Sigmoid colon (tissue), 7 donors: Measurements from ENCODE around the gene PRDM16. TPM values are rescaled to one million over a fixed set of nuclear protein-coding genes. Genes with fewer than 3 reads are reported as not detected.

Experiments used
- DNase-seq: peaks from one replicate; pipeline ENCODE4 v3.0.0-alpha.2; 2019
- H3K27ac ChIP-seq, 4 donors: fragments of 200-600 bp; sonication (generic); one replicate each; pipeline ENCODE4 v1.5.1; 2016 to 2019; ENCODE audit warnings: mild to moderate bottlenecking in 1 of 4
- H3K27me3 ChIP-seq, 3 donors: fragments of 200-600 bp; sonication (generic); one replicate each; pipeline ENCODE4 v1.5.1; 2019; ENCODE audit warnings: mild to moderate bottlenecking in 1 of 3
- H3K36me3 ChIP-seq, 4 donors: fragments of 200-600 bp; sonication (generic); one replicate each; pipeline ENCODE4 v1.5.1; 2016 to 2019
- H3K4me1 ChIP-seq, 4 donors: fragments of 200-600 bp; sonication (generic); one replicate each; pipeline ENCODE4 v1.5.1; 2017 to 2019
- H3K4me3 ChIP-seq, 4 donors: fragments of 200-600 bp; sonication (generic); one replicate each; pipeline ENCODE4 v1.5.1; 2017 to 2019; ENCODE audit warnings: mild to moderate bottlenecking in 2 of 4, moderate library complexity in 1 of 4
- H3K9me3 ChIP-seq, 4 donors: fragments of 200-600 bp in 3 of 4; sonication (generic) in 3 of 4; one replicate each; pipeline versions ENCODE4 v1.5.1 to v1.6.1; 2013 to 2019
- CTCF ChIP-seq, 4 experiments: fragments of 450-650 bp in 3 of 4; fragments of 200-600 bp in 1 of 4; IDR thresholded peaks; one replicate each; pipeline ENCODE4 v1.5.1; 2016 to 2019; ENCODE audit warnings: antibody characterized with exemption in 4 of 4, mild to moderate bottlenecking in 3 of 4, moderate library complexity in 2 of 4
- EP300 ChIP-seq, 4 donors: sonication (generic); formaldehyde crosslinking; IDR thresholded peaks; one replicate each; pipeline ENCODE4 v1.6.1; 2017; ENCODE audit warnings: antibody characterized with exemption in 4 of 4
- POLR2A ChIP-seq, 2 donors: fragments of 450-650 bp; IDR thresholded peaks; one replicate each; pipeline ENCODE4 v1.6.1; 2016; ENCODE audit warnings: antibody characterized with exemption in 2 of 2, mild to moderate bottlenecking in 2 of 2, moderate library complexity in 2 of 2
- POLR2AphosphoS5 ChIP-seq, 4 donors: sonication (generic); formaldehyde crosslinking; IDR thresholded peaks; one replicate each; pipeline ENCODE4 v1.6.1; 2017; ENCODE audit warnings: antibody characterized with exemption in 4 of 4
- whole genome bisulfite sequencing, 2 donors: extraction: QIAGEN DNeasy Blood & Tissue Kit; methylation state at CpG; one replicate each; pipeline ENCODE4 v1.1.7; 2013; 5-methylcytosine and 5-hydroxymethylcytosine counted together
- intact Hi-C: fragments of 100-400 bp; cut with DNase I; formaldehyde crosslinking; loops from one replicate; pipeline ENCODE4 v1.15.1; 2023
- polyA plus RNA-seq, 3 donors: library from polyadenylated mRNA; stranded (reverse); fragments of 200-250 nt; gene quantifications; one replicate each; pipeline ENCODE4 v1.2.3, GENCODE V29; 2013
- total RNA-seq, 4 donors: library from RNA; depleted of rRNA; stranded (reverse); fragments of >200 nt; gene quantifications; one replicate each; pipeline ENCODE4 v1.1.0, GENCODE V29; 2016
- donor health status: healthy with polysubstance abuse.
- donor health status: Bipolar disorder and iron deficiency.
- donor health status: healthy.

PRDM16 gene
- total and polyA plus RNA-seq, 7 donors: under 0.01 to 1.7 (median 0.49) TPM

GRCh38 chr1:3029481-3029961 is 39.5 kb upstream of the PRDM16 start:
- Histone ChIP-seq H3K9me3 (no peaks in the 10 kb centered on the region), H3K27me3 (peaks cover 9 to 64% (median 17%) of the 10 kb centered on the region in 3 donors), H3K27ac (no peak overlapping the region), H3K4me3 (no peak overlapping the region), H3K4me1 (no peaks in the 10 kb centered on the region), H3K36me3 (no peaks in the 10 kb centered on the region)
- WGBS, 2 donors: 81 to 83% methylated on average over 11 of the region's 11 CpGs
- DNase-seq: peak; percentile 50
- TF ChIP-seq POLR2AphosphoS5 (IDR thresholded peaks at IDR 0.05) (no peak), POLR2A (IDR thresholded peaks at IDR 0.05) (no peak), CTCF (IDR thresholded peaks at IDR 0.05) (no peak), EP300 (IDR thresholded peaks at IDR 0.05) (no peak)
- intact Hi-C loops: no loop called here

- DNase-seq: peak; percentile 36
- no peak overlapping the region for H3K4me3 ChIP-seq
- WGBS, 2 donors: 84 to 90% methylated on average over 32 of the region's 32 CpGs
- peaks cover 9 to 70% (median 17%) of the 10 kb centered on the region in 3 donors for H3K27me3 ChIP-seq
- TF ChIP-seq POLR2A (IDR thresholded peaks at IDR 0.05) (no peak), EP300 (IDR thresholded peaks at IDR 0.05) (no peak), CTCF (IDR thresholded peaks at IDR 0.05) (no peak), POLR2AphosphoS5 (IDR thresholded peaks at IDR 0.05) (no peak)
- H3K27ac ChIP-seq: no peak overlapping the region
- intact Hi-C loops: no loop called here
- H3K36me3 ChIP-seq: no peaks in the 10 kb centered on the region
- H3K9me3 ChIP-seq: no peaks in the 10 kb centered on the region
- H3K4me1 ChIP-seq: no peaks in the 10 kb centered on the region
Observed at GRCh38 chr1:3029991-3030662, 38.9 kb upstream of the PRDM16 start.

GRCh38 chr1:3030663-3031381 is 38.2 kb upstream of the PRDM16 start:
- intact Hi-C loops: no loop called here

More at GRCh38 chr1:3030663-3031381, 38.2 kb upstream of the PRDM16 start:
- WGBS, 2 donors: 78 to 87% methylated on average over 22 of the region's 22 CpGs
- H3K4me1 ChIP-seq: no peaks in the 10 kb centered on the region
- H3K27me3 ChIP-seq: peaks cover 9 to 64% (median 17%) of the 10 kb centered on the region in 3 donors
- H3K4me3 ChIP-seq: no peak overlapping the region
- DNase-seq: peak; percentile 60
- no peaks in the 10 kb centered on the region for H3K36me3 ChIP-seq
- no peaks in the 10 kb centered on the region for H3K9me3 ChIP-seq
- TF ChIP-seq CTCF (IDR thresholded peaks at IDR 0.05) (no peak), EP300 (IDR thresholded peaks at IDR 0.05) (no peak), POLR2A (IDR thresholded peaks at IDR 0.05) (no peak), POLR2AphosphoS5 (IDR thresholded peaks at IDR 0.05) (no peak)
- H3K27ac ChIP-seq: no peak overlapping the region
